ENCODE measurements around the gene CENPVL3. TPM values are rescaled to one million over a fixed set of nuclear protein-coding genes. Genes with fewer than 3 reads are reported as not detected.

Gene CENPVL3
- total RNA-seq, 2 experiments from 2014 or later = not detected

Other genes starting within 250 kb of the CENPVL3 start
- under 1 TPM; 0.37 to 0.71 TPM for gene NUDT11, start 122.3 kb downstream of the CENPVL3 start, total RNA-seq
- not detected for gene CENPVL2, start 63.9 kb upstream of the CENPVL3 start, total RNA-seq
- not detected for gene CENPVL1, start 91.6 kb upstream of the CENPVL3 start, total RNA-seq
- gene GSPT2, start 124.5 kb upstream of the CENPVL3 start, total RNA-seq = 10 to 100 TPM; 12.9 to 15.6 TPM